CD1c-positive myeloid dendritic cell (primary cell): ENCODE results near the gene RARS1.
"Not testable (repeated sequence)": the region's sequence is repeated elsewhere in the genome, so short reads cannot be mapped to it uniquely, and the experiment has no call there.

Source experiments
- DNase-seq: peaks from one replicate; pipeline ENCODE4 v3.0.0-alpha.2; 2016; ENCODE audit errors: extremely low spot score

RARS1 gene

DNA sequence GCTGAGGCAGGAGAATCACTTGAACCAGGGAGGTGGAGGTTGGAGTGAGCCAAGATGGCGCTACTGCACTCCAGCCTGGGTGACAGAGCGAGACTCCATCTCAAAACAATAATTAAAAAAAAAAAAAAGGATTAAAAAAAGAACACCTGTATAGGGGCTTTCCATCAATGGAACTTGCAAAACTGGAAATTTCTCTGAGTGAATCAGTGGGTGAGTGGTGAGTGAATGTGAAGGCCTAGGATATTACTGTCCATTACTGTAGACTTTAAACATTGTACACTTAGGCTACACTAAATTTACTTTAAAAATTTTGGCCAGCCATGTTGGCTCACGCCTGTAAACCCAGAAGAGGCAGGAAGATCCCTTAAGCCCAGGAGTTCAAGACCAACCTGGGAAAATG is 5.7 kb upstream of the RARS1 start:
- no peak for DNase-seq

DNA sequence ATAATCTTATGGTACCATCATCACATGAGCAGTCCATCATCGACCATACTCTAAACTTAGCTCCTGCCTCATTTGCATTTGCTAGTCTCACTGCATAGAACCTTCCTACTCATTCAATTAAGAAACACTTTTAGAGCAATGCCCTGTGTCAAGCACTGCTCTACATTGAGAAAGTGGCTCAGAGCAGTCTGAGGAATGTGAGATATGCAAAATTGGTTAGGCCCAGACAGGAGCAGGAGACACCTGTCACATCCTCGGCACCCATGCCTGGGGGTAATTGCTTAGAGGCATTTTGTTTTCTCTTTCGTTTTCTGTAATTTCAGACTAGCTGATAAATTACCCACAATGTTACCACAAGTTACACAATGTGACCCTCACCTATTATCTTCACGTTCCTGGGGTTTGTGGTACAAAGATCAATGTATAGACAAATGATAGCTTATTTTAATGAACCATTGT is 4.9 kb upstream of the RARS1 start:
- no peak for DNase-seq

- no peak for DNase-seq
These were observed 3.9 kb upstream of the RARS1 start for GRCh38 chr5:168482361-168482760.

- no peak for DNase-seq
These were observed 2.8 kb downstream of the RARS1 start for GRCh38 chr5:168489059-168489458.

DNA sequence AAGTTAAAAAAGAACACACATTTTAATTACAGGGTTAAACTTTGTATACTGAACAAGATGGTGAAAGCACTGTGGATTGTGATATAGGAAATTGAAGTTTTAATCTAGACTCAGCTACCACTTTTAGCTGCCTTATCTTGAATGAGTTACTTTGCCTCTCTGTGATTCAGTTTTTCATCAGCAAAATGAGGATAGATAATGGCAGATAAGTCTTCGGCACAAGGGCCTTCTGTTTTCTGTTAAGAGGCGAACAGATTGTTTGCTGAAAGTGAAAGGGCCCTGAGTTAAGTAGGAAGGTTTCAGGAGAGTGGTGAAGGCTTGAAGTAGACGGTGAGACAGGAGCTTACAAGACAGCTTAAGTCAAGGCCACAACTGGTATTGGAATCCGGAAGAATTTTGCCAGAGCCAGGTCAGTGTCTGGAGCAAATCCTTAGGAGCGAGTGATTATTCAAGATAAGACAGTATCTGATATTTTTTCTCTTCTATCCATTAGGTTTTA is 7.8 kb downstream of the RARS1 start:
- DNase-seq: no peak

DNA sequence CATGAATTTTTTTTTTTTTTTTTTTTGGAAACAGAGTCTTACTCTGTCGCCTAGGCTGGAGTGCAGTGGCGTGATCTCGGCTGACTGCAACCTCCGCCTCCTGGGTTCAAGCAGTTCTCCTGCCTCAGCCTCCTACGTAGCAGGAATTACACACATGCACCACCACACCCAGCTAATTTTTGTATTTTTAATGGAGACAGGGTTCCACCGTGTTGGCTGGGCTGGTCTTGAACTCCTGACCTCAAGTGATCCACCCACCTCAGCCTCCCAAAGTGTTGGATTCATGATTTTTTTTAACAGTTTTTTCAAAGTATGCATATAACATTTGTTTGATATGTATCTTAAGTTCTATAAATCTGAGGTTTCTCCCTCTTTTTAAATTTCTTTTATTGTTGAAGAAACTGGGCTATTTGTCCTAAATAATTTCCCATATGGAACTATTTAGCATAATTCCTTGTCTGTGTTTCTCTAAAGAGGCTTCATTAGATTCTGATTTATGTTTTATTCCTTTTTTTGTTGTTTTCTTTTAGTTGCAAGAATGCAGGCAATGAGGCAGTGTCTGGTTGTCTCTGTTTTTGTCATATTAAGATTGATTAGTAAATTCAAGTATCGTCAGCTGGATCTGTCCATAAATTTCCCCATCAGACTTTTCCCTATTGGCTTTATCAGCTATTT is 16.4 kb downstream of the RARS1 start:
- no peak for DNase-seq

GRCh38 chr5:168513861-168514428 is 27.7 kb downstream of the RARS1 start:
- no peak for DNase-seq

DNA sequence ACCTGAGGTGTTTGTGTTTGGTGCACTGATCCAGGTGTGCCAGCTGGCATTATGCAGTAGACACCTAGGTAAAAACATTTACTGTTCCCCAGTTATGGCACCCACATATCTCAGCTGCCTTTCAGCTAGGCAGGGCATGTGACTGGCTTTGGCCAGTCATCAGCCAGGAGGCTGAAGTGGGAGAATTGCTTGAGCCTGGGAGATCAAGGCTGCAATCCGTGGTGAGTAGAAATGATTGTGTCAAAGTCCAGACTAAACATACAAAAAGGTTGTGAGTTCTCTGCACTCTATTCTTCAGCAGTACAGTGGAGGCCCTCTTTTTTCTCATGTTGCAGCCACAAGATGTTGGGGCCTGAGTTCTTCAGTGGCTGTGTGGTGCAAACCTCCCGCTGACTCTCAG is 39.6 kb downstream of the RARS1 start:
- DNase-seq: no peak

DNA sequence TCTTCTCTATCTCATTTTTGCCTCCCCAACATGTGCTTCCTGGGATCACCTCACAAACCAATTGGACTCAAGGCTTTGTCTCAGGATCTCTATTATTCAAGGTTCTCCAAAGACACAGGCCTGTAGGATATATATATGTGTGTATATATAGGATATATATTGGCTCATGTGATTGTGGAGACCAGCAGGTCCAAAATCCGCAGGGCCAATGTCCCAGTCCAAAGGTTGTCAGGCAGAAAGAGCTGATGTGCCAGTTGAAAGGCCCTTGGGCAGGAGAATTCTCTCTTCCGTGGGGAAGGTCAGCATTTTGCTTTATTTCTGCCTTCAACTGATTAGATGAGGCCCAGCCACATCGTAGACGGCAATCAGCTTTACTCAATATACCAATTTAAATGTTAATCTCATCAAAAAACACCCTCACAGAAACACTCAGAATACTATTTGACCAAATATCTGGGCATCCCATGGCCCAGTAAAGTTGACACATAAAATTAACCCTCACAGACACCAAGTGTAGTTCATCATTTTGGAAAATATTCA is 41.6 kb downstream of the RARS1 start:
- DNase-seq: no peak

DNA sequence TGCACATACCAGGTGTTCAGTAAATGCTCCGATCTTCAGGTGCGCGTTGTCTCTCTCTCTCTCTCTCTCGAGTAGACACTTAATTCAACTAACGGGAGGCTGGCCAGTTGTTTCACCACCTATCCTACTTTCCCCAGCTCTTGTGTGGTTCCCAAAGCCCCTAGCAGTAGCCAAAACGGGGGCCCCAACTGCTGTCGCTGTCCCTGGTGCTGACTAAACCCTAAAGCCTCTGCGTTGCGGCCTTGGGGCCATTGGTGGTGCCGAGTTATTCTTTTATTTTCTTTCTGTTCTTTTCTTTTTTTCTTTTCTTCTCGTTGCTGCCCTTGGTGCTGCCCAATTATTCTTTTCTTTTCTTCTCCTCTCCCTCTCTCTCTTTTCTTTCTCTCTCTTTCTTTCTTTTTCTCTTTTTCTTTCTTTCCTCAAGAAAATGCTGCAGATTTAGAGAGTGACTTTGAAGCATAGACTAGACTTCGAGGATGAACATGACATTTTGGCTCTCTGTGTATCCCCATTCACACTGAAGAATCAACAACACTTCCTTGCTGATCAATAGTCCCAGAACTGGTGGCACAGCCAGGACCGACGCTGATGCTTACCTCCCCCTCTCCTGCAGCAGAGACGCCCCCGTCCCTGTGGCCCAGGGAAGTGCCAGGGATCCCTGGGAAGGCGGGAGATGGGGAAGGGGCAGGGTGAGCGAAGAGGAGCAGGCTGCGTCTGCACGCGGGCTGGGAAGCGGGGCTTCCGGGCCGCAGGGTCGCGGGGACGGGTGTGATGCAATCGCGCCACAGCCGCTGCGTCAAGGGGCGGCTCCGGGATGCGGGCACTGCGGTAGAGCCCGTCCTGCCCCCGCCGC is 42.5 kb downstream of the RARS1 start, which contains the start of gene FBLL1:
TSS of gene FBLL1 (plus strand) at position 785 of the 853 bp plus-strand sequence. CDS start 200 bp downstream, outside the sequence.
- DNase-seq: no peak

DNA sequence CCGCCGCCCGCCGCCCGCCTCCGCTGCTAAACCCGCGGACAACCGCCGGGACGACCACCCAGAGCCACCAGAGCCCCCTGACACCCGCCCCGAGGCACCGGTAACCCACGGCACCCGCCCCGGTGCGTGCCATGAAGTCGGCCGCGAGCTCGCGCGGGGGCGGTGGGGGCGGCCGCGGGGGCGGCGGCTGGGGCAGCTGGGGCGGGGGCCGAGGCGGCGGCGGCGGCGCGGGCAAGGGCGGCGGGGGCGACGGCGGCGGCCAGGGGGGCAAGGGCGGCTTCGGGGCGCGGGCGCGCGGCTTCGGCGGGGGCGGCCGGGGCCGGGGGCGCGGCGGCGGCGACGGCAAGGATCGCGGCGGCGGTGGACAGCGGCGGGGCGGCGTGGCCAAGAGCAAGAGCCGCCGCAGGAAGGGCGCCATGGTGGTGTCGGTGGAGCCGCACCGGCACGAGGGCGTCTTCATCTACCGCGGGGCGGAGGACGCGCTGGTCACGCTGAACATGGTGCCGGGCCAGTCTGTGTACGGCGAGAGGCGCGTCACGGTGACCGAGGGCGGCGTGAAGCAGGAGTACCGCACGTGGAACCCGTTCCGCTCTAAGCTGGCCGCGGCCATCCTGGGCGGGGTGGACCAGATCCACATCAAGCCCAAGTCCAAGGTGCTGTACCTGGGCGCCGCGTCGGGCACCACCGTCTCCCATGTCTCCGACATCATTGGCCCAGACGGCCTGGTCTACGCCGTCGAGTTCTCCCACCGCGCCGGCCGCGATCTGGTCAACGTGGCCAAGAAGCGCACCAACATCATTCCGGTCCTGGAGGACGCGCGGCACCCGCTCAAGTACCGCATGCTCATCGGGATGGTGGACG is 43.3 kb downstream of the RARS1 start:
- DNase-seq: no peak

DNA sequence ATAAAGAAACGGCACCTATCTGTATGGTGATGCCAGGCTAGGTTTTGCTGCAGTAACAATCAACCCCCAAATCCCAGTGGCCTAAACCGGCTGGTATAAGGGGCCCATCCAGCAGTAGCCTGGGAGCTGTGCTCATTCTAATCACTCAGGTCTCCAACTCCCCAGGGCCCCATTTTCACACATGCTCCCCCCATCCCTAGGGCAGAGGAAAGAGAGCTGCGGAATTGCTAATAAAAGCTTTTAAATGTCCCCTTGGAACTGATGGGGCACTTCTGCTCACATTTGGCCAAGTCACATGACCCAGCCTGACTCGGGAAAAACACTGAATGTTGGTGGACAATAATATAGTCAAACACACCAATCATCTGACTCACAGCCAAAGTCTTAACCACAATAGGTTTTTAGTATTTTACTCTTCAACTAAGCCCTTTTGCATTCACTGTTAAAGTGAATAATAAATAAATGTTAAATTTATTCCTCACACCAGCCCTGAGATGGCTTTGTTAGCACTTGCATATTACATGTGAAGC is 44.4 kb downstream of the RARS1 start:
- no peak for DNase-seq

- no peak for DNase-seq
These were observed 44.9 kb downstream of the RARS1 start for GRCh38 chr5:168531191-168531590.

DNA sequence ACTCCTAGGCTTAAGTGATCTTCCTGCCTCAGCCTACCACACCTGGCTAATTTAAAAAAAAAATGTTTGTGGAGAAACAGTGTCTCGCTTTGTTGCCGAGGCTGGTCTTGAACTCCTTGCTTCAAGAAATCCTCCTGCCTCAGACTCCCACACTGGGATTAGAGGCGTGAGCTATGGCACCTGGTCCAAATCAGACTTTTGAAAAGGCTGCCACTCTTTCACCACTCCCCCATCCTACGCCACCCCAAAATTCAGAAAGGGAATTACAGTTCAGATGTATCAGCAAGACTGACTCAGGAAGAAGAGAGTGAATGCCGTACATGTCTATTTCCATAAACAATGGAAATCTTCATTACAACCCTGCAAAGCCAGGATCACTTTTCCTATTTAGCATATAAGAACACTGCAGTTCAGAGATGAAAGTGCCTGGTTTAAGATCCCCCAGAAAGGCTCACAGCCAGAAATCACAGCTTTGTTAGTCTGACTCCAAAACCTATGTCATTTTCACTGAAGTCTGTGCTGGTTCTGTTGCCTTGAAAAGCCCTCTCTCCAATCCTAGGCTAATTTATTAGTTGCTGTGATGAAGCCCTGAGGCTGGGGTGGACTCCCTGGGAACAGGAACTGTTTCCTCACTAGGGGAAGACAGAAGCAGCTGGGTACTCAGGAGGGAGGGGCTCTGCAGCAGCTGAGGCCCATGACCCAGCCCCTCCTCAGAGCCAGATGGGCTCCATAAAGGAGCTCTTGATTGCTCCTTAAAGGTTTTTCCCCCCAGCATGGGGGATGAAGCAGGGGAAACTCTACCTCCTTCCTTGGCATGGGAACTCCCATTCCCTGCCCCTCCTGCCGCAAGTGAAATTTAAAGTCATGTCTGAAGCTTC is 46.0 kb downstream of the RARS1 start:
- DNase-seq: no peak

GRCh38 chr5:168534351-168534750 is 48.1 kb downstream of the RARS1 start:
- not testable (repeated sequence) for DNase-seq

- no peak for DNase-seq
These were observed 50.9 kb downstream of the RARS1 start for GRCh38 chr5:168537176-168537575.

- DNase-seq: no peak
These were observed 63.3 kb downstream of the RARS1 start for GRCh38 chr5:168549554-168549953.

DNA sequence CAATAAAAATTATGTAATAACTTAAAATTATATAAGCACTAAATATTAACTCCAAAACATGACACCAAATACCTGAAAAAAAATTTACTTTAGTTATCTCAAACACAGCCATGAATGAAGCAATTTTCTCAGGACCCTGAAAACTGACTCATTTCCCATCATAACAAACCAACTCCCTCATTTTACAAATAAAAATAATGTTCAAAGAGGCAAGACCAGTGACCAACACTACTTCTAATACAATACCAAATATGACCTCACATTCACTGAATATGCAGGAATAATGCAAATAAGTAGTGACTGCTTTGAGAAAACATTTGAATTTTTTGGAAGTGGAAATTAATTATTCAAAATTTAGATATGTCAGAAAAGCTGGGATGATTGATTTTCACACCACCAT is 64.4 kb downstream of the RARS1 start:
- DNase-seq: no peak

- DNase-seq: no peak
These were observed 65.9 kb downstream of the RARS1 start for GRCh38 chr5:168552146-168552545.
